Measurements from ENCODE around the gene TADA2A. TPM values are rescaled to one million over a fixed set of nuclear protein-coding genes. Genes with fewer than 3 reads are reported as not detected.

TADA2A gene
- total RNA-seq, 4 donors from 2014 or later: 19.3 to 33.2 (median 22.1) TPM

GRCh38 chr17:37488009-37488604 lies 81.4 kb downstream of the TADA2A start:
- H3K27me3 ChIP-seq: no peaks in the 10 kb centered on the region
- H3K36me3 ChIP-seq: no peaks in the 10 kb centered on the region
- peaks cover 25 to 28% of the 10 kb centered on the region in 2 donors for H3K4me1 ChIP-seq
- no peak for TF ChIP-seq CTCF (IDR thresholded peaks at IDR 0.05)
- TF ChIP-seq POLR2A (IDR thresholded peaks at IDR 0.05): peak in 1 of 2 donors; percentile 21
- DNase-seq: peak; percentile 34
- no peaks in the 10 kb centered on the region for H3K9me3 ChIP-seq
- peak overlapping the region in 1 of 3 donors; percentile 85 for H3K4me3 ChIP-seq (replicated peaks in 1 of 3)
- intact Hi-C loops (cut with DNase I): loop anchor here (5.0 kb wide), 2 partner anchors 36 to 81 kb away; partner anchors contain the start of genes ACACA and TADA2A
- H3K27ac ChIP-seq: peak overlapping the region; percentile 97 to 99 (median 98)
- WGBS, 2 donors: 22 to 23% methylated on average over 7 of the region's 7 CpGs

GRCh38 chr17:37488607-37489196 lies 82.0 kb downstream of the TADA2A start:
- TF ChIP-seq POLR2A (IDR thresholded peaks at IDR 0.05): peak in 1 of 2 donors; percentile 84
- TF ChIP-seq CTCF (IDR thresholded peaks at IDR 0.05): no peak
- Histone ChIP-seq H3K27me3 (no peaks in the 10 kb centered on the region), H3K4me1 (peaks cover 31 to 34% of the 10 kb centered on the region in 2 donors), H3K4me3 (replicated peaks in 1 of 3) (peak overlapping the region; percentile 46 to 85 (median 79)), H3K36me3 (no peaks in the 10 kb centered on the region), H3K27ac (peak overlapping the region; percentile 97 to 99 (median 98)), H3K9me3 (no peaks in the 10 kb centered on the region)
- peak; percentile 96 to 97 for DNase-seq
- intact Hi-C loops (cut with DNase I): loop anchor here (5.0 kb wide), 2 partner anchors 36 to 81 kb away; partner anchors contain the start of genes ACACA and TADA2A
- 1 to 2% methylated on average over 25 of the region's 25 CpGs for WGBS, 2 donors

GRCh38 chr17:37489197-37490001 lies 82.7 kb downstream of the TADA2A start, which contains the start of gene DUSP14:
DUSP14 (plus strand) TSS chr17:37489891; CDS start chr17:37512273, 22,382 bp downstream.
- 1 to 8% methylated on average over 2 to 21 of the region's 100 CpGs for WGBS, 2 donors
- intact Hi-C loops (cut with DNase I): loop anchor here (5.0 kb wide), 2 partner anchors 37 to 82 kb away; partner anchors contain the start of genes ACACA and TADA2A
- Histone ChIP-seq H3K27ac (peak within 1 kb of the TSS; percentile 97 to 99 (median 98)), H3K36me3 (no peaks in the 10 kb centered on the region), H3K27me3 (no peaks in the 10 kb centered on the region), H3K4me1 (peaks cover 38 to 41% of the 10 kb centered on the region in 2 donors), H3K4me3 (replicated peaks in 1 of 3) (peak within 1 kb of the TSS; percentile 79 to 85 (median 81)), H3K9me3 (no peaks in the 10 kb centered on the region)
- DNase-seq: peak; percentile 83 to 85
- peak; percentile 65 to 92 for TF ChIP-seq POLR2A (IDR thresholded peaks at IDR 0.05)
- TF ChIP-seq CTCF (IDR thresholded peaks at IDR 0.05): peak in 1 of 6 experiments; percentile 10

- Histone ChIP-seq H3K4me1 (peaks cover 44% of the 10 kb centered on the region in 2 donors), H3K27ac (peak overlapping the region; percentile 75 to 94 (median 83)), H3K9me3 (no peaks in the 10 kb centered on the region), H3K4me3 (replicated peaks in 1 of 3) (peak overlapping the region; percentile 64 to 85 (median 81)), H3K27me3 (no peaks in the 10 kb centered on the region), H3K36me3 (no peaks in the 10 kb centered on the region)
- peak; percentile 88 for DNase-seq
- intact Hi-C loops (cut with DNase I): no loop called here
- WGBS, 2 donors: 0% methylated on average over 12 to 13 of the region's 56 CpGs
- TF ChIP-seq CTCF (IDR thresholded peaks at IDR 0.05) (peak in 2 of 6 experiments; percentile 23 to 49), POLR2A (IDR thresholded peaks at IDR 0.05) (peak in 1 of 2 donors; percentile 17)
Observed at GRCh38 chr17:37490022-37490587, 83.4 kb downstream of the TADA2A start.

Measured in thyroid gland (tissue), 4 donors.